HFFc6 (cell line): ENCODE data around the gene THPO. TPM values are rescaled to one million over a fixed set of nuclear protein-coding genes. Genes with fewer than 3 reads are reported as not detected.
A peak's percentile ranks its signal among the peaks of the same experiment; 100 is the strongest.

Experiments
- DNase-seq: peaks from one replicate; pipeline ENCODE4 v3.0.0-alpha.2; 2018
- H3K27ac Mint-ChIP-seq: 2 replicates; pipeline ENCODE4 v1.8.0; 2020; ENCODE audit warnings: mild to moderate bottlenecking, mixed read lengths
- H3K27me3 Mint-ChIP-seq: 2 replicates; pipeline ENCODE4 v1.8.0; 2021; ENCODE audit warnings: mild to moderate bottlenecking, moderate library complexity, mixed read lengths; ENCODE audit not compliant: insufficient read depth
- H3K36me3 Mint-ChIP-seq: 2 replicates; pipeline ENCODE4 v1.8.0; 2021; ENCODE audit warnings: low read depth, mixed read lengths
- H3K4me1 Mint-ChIP-seq: 2 replicates; pipeline ENCODE4 v1.8.0; 2020; ENCODE audit warnings: low read depth, mixed read lengths
- H3K4me3 Mint-ChIP-seq: 2 replicates; pipeline ENCODE4 v1.8.0; 2020; ENCODE audit warnings: mild to moderate bottlenecking, moderate library complexity, mixed read lengths
- H3K9me3 Mint-ChIP-seq: 2 replicates; pipeline ENCODE4 v1.8.0; 2020; ENCODE audit warnings: mild to moderate bottlenecking, mixed read lengths
- total RNA-seq, 6 experiments: library from RNA; stranded (reverse); fragmentation: NEBNext Ultra II Directional; extraction: Animal tissue kit (Norgen Biotek cat#: 25700); gene quantifications; 2 replicates in 1 of 6; 3 replicates in 5 of 6; pipeline ENCODE4 v1.2.3, GENCODE V29; 2021
- TF ChIP-seq, protein P1 (sequence below): fragments of 200-600 bp; sonication (generic); IDR thresholded peaks from 2 replicates; pipeline ENCODE4 v1.5.0; 2021; ENCODE audit warnings: antibody characterized with exemption, mild to moderate bottlenecking

The THPO gene
- total RNA-seq, 6 experiments from 2014 or later: not detected

DNA sequence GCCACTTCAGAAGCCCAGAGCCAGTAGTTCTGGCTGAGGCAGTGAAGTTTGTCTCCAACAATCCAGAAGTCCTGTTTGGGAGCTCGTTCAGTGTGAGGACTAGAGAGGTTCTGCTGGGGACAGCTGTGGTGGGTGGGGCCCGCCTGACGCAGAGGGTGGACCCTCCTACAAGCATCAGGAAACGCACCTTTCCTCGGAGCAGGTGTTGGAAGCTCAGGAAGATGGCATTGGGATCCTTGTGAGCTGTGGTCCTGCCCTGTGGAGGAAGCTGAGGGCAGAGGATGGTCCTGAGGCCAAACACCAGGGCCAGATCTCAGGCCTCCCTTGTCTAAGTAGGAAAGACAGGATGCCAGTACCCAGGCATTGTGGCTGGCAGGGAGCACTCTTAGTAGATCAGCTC is 5.1 kb downstream of the THPO start:
- H3K4me1 Mint-ChIP-seq: peaks cover 37% of the 10 kb centered on the region
- TF ChIP-seq, protein P1, sequence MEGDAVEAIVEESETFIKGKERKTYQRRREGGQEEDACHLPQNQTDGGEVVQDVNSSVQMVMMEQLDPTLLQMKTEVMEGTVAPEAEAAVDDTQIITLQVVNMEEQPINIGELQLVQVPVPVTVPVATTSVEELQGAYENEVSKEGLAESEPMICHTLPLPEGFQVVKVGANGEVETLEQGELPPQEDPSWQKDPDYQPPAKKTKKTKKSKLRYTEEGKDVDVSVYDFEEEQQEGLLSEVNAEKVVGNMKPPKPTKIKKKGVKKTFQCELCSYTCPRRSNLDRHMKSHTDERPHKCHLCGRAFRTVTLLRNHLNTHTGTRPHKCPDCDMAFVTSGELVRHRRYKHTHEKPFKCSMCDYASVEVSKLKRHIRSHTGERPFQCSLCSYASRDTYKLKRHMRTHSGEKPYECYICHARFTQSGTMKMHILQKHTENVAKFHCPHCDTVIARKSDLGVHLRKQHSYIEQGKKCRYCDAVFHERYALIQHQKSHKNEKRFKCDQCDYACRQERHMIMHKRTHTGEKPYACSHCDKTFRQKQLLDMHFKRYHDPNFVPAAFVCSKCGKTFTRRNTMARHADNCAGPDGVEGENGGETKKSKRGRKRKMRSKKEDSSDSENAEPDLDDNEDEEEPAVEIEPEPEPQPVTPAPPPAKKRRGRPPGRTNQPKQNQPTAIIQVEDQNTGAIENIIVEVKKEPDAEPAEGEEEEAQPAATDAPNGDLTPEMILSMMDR: no peak

DNA sequence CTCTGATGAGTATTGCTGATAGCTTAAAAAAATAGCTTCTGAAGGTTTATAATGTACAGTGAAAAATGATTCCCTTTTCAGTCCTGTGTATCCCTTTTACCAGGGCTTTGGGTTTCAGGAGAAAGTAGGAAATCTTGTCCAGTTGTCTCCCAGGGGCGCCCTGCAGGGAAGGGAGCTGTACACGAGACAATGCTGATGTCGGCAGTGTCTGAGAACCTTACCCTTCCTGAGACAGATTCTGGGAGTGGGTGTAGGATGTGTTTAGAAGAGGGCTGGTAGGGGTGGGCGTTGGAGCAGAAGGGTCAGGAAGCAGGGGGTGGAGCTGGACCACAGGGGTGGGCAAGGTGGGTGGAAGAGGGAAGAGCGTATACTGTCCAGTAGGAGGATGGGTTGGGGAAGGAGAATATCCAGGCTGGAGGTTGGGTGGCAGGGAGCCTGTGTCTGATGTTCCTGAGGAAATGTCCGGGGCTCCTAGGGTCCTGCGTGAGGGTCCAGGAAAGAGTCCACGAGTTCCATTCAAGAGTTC is 5.6 kb downstream of the THPO start:
- Mint-ChIP-seq H3K4me1 (peaks cover 42% of the 10 kb centered on the region), H3K27ac (no peak overlapping the region), H3K4me3 (no peak overlapping the region), H3K9me3 (no peaks in the 10 kb centered on the region), H3K36me3 (peaks cover 20% of the 10 kb centered on the region), H3K27me3 (peaks cover 20% of the 10 kb centered on the region)
- DNase-seq: no peak
- TF ChIP-seq, protein P1: no peak

More for the DNA sequence above, 5.1 kb downstream of the THPO start:
- peaks cover 17% of the 10 kb centered on the region for H3K36me3 Mint-ChIP-seq
- H3K27ac Mint-ChIP-seq: no peak overlapping the region
- no peaks in the 10 kb centered on the region for H3K9me3 Mint-ChIP-seq
- no peak overlapping the region for H3K4me3 Mint-ChIP-seq
- peaks cover 26% of the 10 kb centered on the region for H3K27me3 Mint-ChIP-seq
- no peak for DNase-seq

DNA sequence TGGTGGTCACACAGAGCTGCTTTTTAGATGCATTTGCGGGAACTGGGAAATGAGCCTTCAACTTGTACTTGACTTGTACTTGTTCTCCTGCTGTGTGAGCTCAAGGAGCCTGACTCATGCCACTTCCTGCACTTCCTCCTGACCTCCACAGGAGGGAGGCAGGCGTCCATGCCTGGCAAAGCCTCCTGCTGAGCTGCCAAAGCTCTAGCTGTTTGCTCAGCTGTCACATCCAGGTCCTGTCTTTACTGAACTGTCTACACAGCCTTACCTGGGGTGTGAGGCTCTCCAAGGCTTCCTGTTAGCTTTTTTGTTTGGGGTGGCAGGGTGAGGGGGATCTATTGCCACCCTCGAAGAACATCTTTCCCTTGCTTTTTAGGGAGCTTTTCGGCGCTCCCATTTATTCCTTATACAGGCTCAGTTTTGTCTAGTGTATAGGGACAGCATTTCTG is 6.4 kb downstream of the THPO start:
- Mint-ChIP-seq H3K4me3 (no peak overlapping the region), H3K4me1 (peaks cover 50% of the 10 kb centered on the region), H3K27me3 (peaks cover 14% of the 10 kb centered on the region), H3K9me3 (no peaks in the 10 kb centered on the region), H3K27ac (peak overlapping the region; percentile 16; the same call in 1 of the 2 replicates), H3K36me3 (peaks cover 26% of the 10 kb centered on the region)
- DNase-seq: peak; percentile 82
- TF ChIP-seq, protein P1: peak; percentile 95

DNA sequence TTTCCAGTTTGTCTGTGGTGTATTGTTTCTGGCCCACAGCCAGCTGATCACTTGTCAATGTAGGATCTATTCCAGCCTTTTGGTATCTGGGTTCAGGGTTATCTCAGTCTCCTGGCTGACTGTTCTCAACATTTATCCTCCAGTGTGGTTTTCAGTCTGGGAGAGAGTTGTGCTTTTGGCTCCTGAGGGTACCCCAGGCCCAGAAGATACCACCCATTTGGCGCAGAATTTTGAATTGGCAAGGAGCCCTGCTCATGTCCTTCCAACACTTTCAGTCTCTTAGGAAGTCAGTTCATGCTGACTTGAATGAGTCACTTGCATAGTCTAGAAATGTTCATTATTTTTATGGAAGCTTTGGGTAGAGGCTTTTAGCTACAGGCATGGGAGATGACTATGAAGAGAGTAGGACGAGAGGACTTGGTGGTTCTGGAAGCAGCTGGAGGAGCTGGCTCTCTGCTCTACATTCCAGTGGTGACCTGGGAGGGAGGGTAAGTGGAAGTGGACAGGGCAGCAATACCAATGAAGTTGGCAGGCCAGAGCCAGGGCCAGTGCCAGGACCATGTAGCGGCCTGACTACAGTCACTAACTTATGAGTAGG is 9.3 kb downstream of the THPO start:
- peaks cover 64% of the 10 kb centered on the region for H3K4me1 Mint-ChIP-seq
- H3K4me3 Mint-ChIP-seq: peak overlapping the region; percentile 46; the same call in 1 of the 2 replicates
- TF ChIP-seq, protein P1: no peak
- H3K27me3 Mint-ChIP-seq: no peaks in the 10 kb centered on the region; the same call in 1 of the 2 replicates
- peak; percentile 83 for DNase-seq
- H3K36me3 Mint-ChIP-seq: peaks cover 39% of the 10 kb centered on the region
- H3K27ac Mint-ChIP-seq: peak overlapping the region; percentile 85
- no peaks in the 10 kb centered on the region for H3K9me3 Mint-ChIP-seq

DNA sequence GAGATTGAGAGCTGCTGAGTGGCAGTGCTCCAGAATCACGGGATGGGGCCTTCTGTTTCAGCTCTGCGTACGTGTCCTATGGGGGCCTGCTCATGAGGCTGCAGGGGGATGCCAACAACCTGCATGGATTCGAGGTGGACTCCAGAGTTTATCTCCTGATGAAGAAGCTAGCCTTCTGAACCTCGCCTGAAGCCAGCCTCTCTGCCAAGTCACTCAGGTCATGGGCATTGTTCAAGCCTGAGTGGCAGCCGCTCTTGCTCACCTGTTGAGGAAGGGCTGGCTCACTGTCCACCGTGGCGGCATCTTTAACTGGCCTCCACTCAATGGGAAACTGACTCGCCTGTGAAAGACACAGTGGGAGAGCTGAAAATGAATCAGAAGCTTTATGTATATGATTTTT is 9.9 kb downstream of the THPO start:
- H3K36me3 Mint-ChIP-seq: peaks cover 39% of the 10 kb centered on the region
- peaks cover 58% of the 10 kb centered on the region for H3K4me1 Mint-ChIP-seq

More for the DNA sequence above, 9.9 kb downstream of the THPO start:
- Mint-ChIP-seq H3K27ac (peak overlapping the region; percentile 85; the same call in 1 of the 2 replicates), H3K9me3 (no peaks in the 10 kb centered on the region), H3K27me3 (peaks cover 4% of the 10 kb centered on the region), H3K4me3 (no peak overlapping the region; the same call in 1 of the 2 replicates)
- TF ChIP-seq, protein P1: no peak
- no peak for DNase-seq
